ENCODE data around the gene MTRF1L. TPM values are rescaled to one million over a fixed set of nuclear protein-coding genes. Genes with fewer than 3 reads are reported as not detected.

Gene MTRF1L
- total and polyA plus RNA-seq, 8 donors: 4.4 to 9.9 (median 7.3) TPM

- Histone ChIP-seq H3K27me3 (no peaks in the 10 kb centered on the region), H3K4me3 (no peak overlapping the region), H3K9me3 (no peaks in the 10 kb centered on the region), H3K27ac (no peak overlapping the region), H3K4me1 (peaks cover 0 to 14% (median 0%) of the 10 kb centered on the region in 3 donors), H3K36me3 (no peaks in the 10 kb centered on the region)
- intact Hi-C loops (cut with DNase I): loop anchor here in 1 of 3 donors (10.0 kb wide), 1 partner anchor 163 kb away; no protein-coding TSS in a partner anchor
- ATAC-seq (no peak), DNase-seq (no peak), FAIRE-seq (no peak)
- 65 to 77% methylated on average over 4 of the region's 4 CpGs for WGBS, 2 donors
- TF ChIP-seq CTCF (IDR thresholded peaks at IDR 0.05): no peak
These were observed 25.0 kb upstream of the MTRF1L start for GRCh38 chr6:153027480-153027879.

GRCh38 chr6:153024709-153025017, 22.2 kb upstream of the MTRF1L start:
- no peak for TF ChIP-seq CTCF (IDR thresholded peaks at IDR 0.05)
- ATAC-seq: no peak
- H3K4me1 ChIP-seq: no peaks in the 10 kb centered on the region
- FAIRE-seq: no peak
- DNase-seq: no peak
- no peak overlapping the region for H3K4me3 ChIP-seq
- H3K27ac ChIP-seq: no peak overlapping the region
- WGBS, 2 donors: 5 to 9% methylated on average over 1 of the region's 1 CpG
- H3K36me3 ChIP-seq: no peaks in the 10 kb centered on the region
- intact Hi-C loops (cut with DNase I): loop anchor here in 1 of 3 donors (10.0 kb wide), 1 partner anchor 160 kb away; no protein-coding TSS in a partner anchor
- H3K9me3 ChIP-seq: no peaks in the 10 kb centered on the region
- no peaks in the 10 kb centered on the region for H3K27me3 ChIP-seq

DNA sequence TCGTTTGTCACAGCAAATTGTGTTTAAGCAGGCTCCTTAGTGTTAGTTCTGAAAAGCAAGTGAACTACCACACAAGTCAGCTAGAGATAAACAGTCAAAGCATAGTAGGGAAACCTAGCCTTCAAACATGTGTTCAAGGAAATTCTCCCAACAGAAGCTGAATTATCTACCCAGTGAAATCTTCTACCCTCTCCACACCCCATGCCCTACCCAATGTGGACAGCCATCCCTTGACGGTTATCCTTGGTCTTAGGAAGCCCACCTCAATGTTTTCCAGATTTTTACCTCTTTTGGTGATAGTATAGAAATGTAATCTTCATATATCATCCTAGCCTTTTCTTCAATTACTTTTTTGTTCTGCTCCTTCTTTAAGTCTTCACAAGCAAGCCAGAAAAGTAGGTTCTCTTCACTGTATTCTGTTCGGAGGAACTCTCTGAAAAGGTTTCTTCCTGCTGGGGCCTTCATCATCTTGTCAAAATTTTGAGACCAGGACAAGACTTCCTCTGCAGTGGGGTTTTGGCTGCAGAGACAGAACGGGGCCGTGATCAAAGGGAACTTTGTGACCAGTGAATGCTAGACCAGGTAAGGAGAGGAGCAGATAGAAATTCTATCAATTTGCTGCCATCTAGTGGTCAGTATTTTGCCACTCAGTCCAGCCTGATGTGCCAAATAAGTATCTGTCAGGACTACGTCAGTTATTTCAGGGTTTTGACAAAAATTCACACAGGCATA, 21.6 kb upstream of the MTRF1L start:
- no peak overlapping the region for H3K4me3 ChIP-seq
- no peak overlapping the region for H3K27ac ChIP-seq
- ATAC-seq (peak; percentile 89 to 96 (median 95)), DNase-seq (peak in 3 of 6 donors; percentile 10 to 50 (median 19)), FAIRE-seq (peak; percentile 39)
- intact Hi-C loops (cut with DNase I): loop anchor here in 1 of 3 donors (10.0 kb wide), 1 partner anchor 159 kb away; no protein-coding TSS in a partner anchor
- H3K36me3 ChIP-seq: no peaks in the 10 kb centered on the region
- H3K4me1 ChIP-seq: no peaks in the 10 kb centered on the region
- no peaks in the 10 kb centered on the region for H3K9me3 ChIP-seq
- 33 to 40% methylated on average over 6 of the region's 6 CpGs for WGBS, 2 donors
- TF ChIP-seq CTCF (IDR thresholded peaks at IDR 0.05): peak; percentile 63 to 80 (median 76)
- H3K27me3 ChIP-seq: no peaks in the 10 kb centered on the region

- no peak overlapping the region for H3K27ac ChIP-seq
- DNase-seq (no peak), ATAC-seq (no peak), FAIRE-seq (no peak)
- 83 to 95% methylated on average over 3 of the region's 3 CpGs for WGBS, 2 donors
- no peaks in the 10 kb centered on the region for H3K27me3 ChIP-seq
- intact Hi-C loops (cut with DNase I): no loop called here
- H3K4me3 ChIP-seq: no peak overlapping the region
- no peaks in the 10 kb centered on the region for H3K4me1 ChIP-seq
- no peaks in the 10 kb centered on the region for H3K36me3 ChIP-seq
- H3K9me3 ChIP-seq: no peaks in the 10 kb centered on the region
- no peak for TF ChIP-seq CTCF (IDR thresholded peaks at IDR 0.05)
These were observed 15.8 kb upstream of the MTRF1L start for GRCh38 chr6:153018355-153018754.

- no peak for DNase-seq
- Histone ChIP-seq H3K4me1 (no peaks in the 10 kb centered on the region), H3K27ac (no peak overlapping the region), H3K36me3 (no peaks in the 10 kb centered on the region), H3K27me3 (no peaks in the 10 kb centered on the region), H3K4me3 (no peak overlapping the region), H3K9me3 (no peaks in the 10 kb centered on the region)
- intact Hi-C loops (cut with DNase I): no loop called here
- no peak for ATAC-seq
- FAIRE-seq: no peak
- TF ChIP-seq CTCF (IDR thresholded peaks at IDR 0.05): no peak
- WGBS, 2 donors: 79% methylated on average over 3 of the region's 3 CpGs
These were observed 14.3 kb upstream of the MTRF1L start for GRCh38 chr6:153016846-153017245.

All from pancreas (tissue), 10 donors.